Stimulated activated CD8-positive, alpha-beta memory T cell treated with anti-CD3 and anti-CD28 coated beads, Interleukin-15, amount 100 ng/mL, for 48 hours (primary cell): Measurements from ENCODE around the gene MBNL2.
A peak's percentile ranks its signal among the peaks of the same experiment; 100 is the strongest.
"Not testable (repeated sequence)": the region's sequence is repeated elsewhere in the genome, so short reads cannot be mapped to it uniquely, and the experiment has no call there.

Source experiments
- DNase-seq, 2 donors: peaks; one replicate each; pipeline ENCODE4 v3.0.0-alpha.2; 2020; ENCODE audit warnings: low read depth in 2 of 2

The MBNL2 gene

GRCh38 chr13:97221989-97222700, at the start of gene MBNL2:
Gene MBNL2, plus strand, starts transcription at chr13:97222333. Its CDS starts 53,903 bp downstream, at chr13:97276236.
- DNase-seq: peak; percentile 77 to 78

GRCh38 chr13:97174638-97175037, 47.5 kb upstream of the MBNL2 start:
- no peak for DNase-seq

GRCh38 chr13:97175041-97175440, 47.1 kb upstream of the MBNL2 start:
- no peak for DNase-seq

GRCh38 chr13:97179501-97179900, 42.6 kb upstream of the MBNL2 start:
- DNase-seq: no peak

- DNase-seq: no peak
Observed at GRCh38 chr13:97182111-97182890, 39.8 kb upstream of the MBNL2 start.

GRCh38 chr13:97185291-97185690, 36.8 kb upstream of the MBNL2 start:
- DNase-seq: no peak

- no peak for DNase-seq
Observed at GRCh38 chr13:97185751-97186150, 36.4 kb upstream of the MBNL2 start.

- no peak for DNase-seq
Observed at GRCh38 chr13:97188207-97188606, 33.9 kb upstream of the MBNL2 start.

DNA sequence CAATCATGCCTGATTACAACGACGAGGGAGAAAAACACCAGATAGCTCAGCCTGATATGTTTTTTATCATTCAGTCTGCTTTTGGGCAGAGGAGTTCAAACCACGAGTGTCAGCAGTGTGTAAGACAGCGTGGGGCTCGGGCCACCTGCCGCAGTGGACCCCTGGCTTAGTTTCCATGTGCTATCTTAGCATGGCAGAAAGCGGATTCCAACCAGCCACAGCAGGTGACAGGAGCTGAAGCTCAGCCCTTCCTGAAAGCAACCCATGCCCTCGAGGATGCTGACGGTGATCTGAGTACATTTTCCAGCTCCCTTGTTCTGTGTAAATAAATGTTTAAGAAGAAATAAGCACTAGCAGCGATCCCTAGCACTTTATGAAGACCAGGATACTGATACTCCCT, 32.2 kb upstream of the MBNL2 start:
- no peak for DNase-seq

- no peak for DNase-seq
Observed at GRCh38 chr13:97191142-97191541, 31.0 kb upstream of the MBNL2 start.

GRCh38 chr13:97191615-97192014, 30.5 kb upstream of the MBNL2 start:
- no peak for DNase-seq

DNA sequence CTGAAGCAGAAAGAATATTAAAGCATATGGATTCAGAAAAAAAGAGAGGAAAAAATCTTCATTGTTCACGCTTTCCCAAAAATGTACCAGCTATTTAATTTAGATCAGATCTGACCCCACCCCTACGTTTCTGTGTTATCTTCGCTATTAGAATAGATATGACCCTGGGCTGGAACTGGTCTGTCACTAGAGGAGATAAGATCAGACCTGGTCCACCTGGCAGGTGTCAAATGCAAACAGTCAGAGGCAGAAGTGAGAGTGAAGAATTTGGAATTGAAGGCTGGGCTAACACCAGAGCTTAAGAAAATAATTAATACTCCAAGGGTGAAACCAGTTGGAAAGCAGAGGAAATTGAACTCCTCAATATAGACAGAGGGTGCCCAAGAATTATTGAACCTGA, 30.0 kb upstream of the MBNL2 start:
- DNase-seq: no peak

GRCh38 chr13:97193577-97193976, 28.6 kb upstream of the MBNL2 start:
- no peak for DNase-seq

DNA sequence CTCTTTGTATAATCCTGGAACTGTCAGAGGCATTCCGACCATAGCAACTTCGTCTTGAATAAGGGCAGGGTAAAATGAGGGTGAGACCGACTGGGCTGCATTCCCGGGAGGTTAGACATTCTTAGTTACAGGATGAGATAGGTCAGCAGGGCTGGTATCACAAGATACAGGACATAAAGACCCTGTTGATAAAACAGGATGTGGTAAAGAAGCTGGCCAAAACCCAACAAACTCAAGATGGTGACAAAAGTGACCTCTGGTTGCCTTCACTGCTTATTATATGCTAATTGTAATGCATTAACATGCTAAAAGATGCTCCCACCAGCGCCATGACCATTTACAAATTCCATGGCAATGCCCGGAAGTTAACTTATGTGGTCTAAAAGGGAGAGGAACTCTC, 27.7 kb upstream of the MBNL2 start:
- DNase-seq: no peak

DNA sequence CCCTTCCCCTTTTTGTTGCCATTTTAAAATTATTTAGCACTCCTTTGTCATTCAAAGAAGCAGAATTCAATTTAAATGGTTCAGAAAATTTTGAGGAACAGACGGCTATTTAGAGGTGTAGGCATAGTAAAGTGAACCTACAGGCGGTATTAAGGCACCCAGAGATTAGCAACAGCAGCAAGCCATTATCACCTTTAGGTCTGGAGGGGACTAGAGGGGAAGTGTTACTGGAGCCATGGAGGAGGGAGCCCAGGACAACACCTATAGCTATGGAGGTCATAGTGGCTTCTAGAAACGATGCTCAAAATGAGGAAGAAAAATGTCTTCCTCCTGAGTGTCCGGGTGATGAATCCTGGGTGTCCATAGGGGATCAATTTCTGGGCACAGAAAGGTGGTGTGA, 25.8 kb upstream of the MBNL2 start:
- no peak for DNase-seq

DNA sequence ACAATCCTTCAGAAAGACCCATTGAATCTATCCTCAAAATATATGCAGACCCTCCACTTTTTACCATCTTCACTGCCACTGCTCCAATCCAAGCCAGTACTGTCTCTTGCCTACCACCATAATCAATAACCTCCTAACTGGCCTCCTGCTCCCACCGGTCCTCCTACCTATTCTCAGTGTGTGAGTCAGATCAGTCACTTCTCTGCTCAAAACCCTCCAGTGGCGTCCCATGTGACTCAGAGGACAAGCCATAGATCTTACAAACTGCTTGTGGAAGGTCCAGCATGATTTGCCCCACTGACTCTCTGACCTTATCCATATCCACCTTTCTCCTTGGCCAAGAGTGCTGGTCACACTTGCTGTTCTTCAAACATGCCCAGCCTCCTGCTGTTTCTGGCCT, 23.4 kb upstream of the MBNL2 start:
- no peak for DNase-seq

DNA sequence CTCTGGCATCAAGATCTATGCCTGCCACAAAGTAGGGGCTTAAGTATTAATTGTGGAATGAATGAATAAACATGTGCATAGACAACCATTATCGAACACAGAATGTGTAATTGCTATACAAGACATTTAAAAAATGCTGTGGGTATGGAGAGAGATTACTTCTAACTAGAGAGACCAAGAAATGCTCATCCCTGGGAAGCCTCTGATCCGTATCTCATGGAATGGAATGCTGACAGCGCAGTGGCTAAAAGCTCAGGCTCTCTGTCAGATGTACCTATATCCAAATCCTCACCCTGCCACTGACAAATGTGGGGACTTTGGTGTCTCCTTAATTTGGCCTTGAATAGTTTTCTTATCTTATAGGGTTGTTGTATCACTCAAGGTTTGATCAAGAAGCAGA, 22.7 kb upstream of the MBNL2 start:
- DNase-seq: no peak

DNA sequence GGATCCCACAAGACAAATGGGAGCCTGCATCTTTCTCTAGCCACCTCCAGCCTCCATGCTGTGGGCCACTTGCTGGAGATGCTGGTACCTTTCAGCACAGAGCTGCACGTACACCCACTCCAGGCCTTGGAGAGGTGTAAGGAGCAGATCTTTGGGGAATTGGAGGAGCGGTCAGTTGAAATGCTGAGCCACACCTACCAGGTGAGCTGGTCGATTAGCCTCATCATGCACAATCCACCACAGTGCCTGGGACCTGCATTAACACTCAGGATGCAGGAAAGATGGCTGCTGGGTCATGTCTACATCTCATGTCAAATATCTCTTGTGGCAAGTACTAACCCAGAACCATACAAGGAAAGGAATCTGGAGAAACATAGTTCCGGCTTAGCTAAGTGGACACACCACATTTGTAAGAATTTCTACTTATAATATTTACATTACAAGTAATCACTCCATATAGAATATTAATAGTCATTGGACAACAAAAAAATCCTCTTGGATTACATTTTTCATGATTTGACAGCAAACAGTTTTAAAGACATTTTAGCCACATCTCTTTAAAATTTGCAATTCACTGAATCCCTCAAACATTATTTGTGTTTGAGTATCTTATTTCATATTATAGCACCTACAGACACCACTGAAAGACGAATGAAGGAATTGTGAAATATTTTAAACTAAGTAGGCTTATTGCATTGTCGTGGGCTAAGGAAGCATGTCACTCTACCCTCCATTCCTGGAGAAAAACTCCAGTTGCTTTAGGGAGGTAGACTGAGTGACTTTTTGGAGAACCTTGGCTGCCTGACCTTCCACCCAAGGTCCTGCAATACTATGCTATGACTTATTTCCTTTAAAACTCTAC, 21.8 kb upstream of the MBNL2 start:
- no peak for DNase-seq

- DNase-seq: no peak
Observed at GRCh38 chr13:97202761-97203160, 19.4 kb upstream of the MBNL2 start.

- DNase-seq: no peak
Observed at GRCh38 chr13:97205465-97205864, 16.7 kb upstream of the MBNL2 start.

GRCh38 chr13:97205982-97206381, 16.2 kb upstream of the MBNL2 start:
- no peak for DNase-seq

DNA sequence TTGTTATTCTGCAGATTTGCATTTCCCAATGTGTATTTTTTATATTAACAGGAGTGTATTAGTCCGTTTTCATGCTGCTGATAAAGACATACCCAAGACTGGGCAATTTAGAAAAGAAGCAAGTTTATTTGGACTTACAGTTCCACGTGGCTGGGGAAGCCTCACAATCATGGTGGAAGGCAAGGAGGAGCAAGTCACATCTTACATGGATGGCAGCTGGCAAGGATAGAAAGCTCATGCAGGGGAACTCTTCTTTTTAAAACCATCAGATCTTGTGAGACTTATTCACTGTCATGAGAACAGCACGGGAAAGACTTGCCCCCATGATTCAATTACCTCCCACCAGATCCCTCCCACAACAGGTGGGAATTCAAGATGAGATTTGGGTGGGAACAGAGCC, 14.9 kb upstream of the MBNL2 start:
- DNase-seq: not testable (repeated sequence)
